Breast epithelium (tissue), 4 donors: ENCODE data around the gene LRRC74A. TPM values are rescaled to one million over a fixed set of nuclear protein-coding genes. Genes with fewer than 3 reads are reported as not detected.
A peak's percentile ranks its signal among the peaks of the same experiment; 100 is the strongest.

ENCODE experiments used
- DNase-seq, 2 donors: peaks; one replicate each; pipeline ENCODE4 v3.0.0-alpha.2; 2019; ENCODE audit warnings: low spot score in 2 of 2
- H3K27ac ChIP-seq, 2 donors: fragments of 200-600 bp; sonication (generic) in 1 of 2; one replicate each; pipeline ENCODE4 v1.5.1; 2016 to 2019; ENCODE audit warnings: mild to moderate bottlenecking in 1 of 2
- H3K27me3 ChIP-seq, 2 donors: fragments of 200-600 bp; sonication (generic) in 1 of 2; one replicate each; pipeline versions ENCODE4 v1.5.1 to v1.6.0; 2017 to 2019; ENCODE audit warnings: control low read depth in 1 of 2, mild to moderate bottlenecking in 1 of 2
- H3K36me3 ChIP-seq: fragments of 200-600 bp; one replicate; pipeline ENCODE4 v1.5.1; 2019
- H3K4me1 ChIP-seq, 2 donors: fragments of 200-600 bp; sonication (generic); one replicate each; pipeline ENCODE4 v1.5.1; 2016 to 2019; ENCODE audit warnings: control low read depth in 1 of 2
- H3K4me3 ChIP-seq, 3 donors: fragments of 200-600 bp; sonication (generic); 1 replicate in 2 of 3; 2 replicates in 1 of 3; pipeline ENCODE4 v1.5.1; 2016 to 2019; ENCODE audit warnings: mild to moderate bottlenecking in 3 of 3, moderate library complexity in 2 of 3
- H3K9me3 ChIP-seq, 2 donors: fragments of 200-600 bp; sonication (generic) in 1 of 2; one replicate each; pipeline ENCODE4 v1.5.1; 2016 to 2019; ENCODE audit warnings: control low read depth in 1 of 2
- CTCF ChIP-seq, 3 donors: fragments of 450-650 bp; IDR thresholded peaks; one replicate each; pipeline ENCODE4 v1.5.1; 2016 to 2017; ENCODE audit warnings: antibody characterized with exemption in 3 of 3, mild to moderate bottlenecking in 3 of 3, moderate library complexity in 3 of 3
- POLR2A ChIP-seq: fragments of 450-650 bp; IDR thresholded peaks from one replicate; pipeline ENCODE4 v1.6.1; 2016; ENCODE audit warnings: antibody characterized with exemption, mild to moderate bottlenecking, moderate library complexity
- POLR2AphosphoS5 ChIP-seq, 3 donors: sonication (generic); formaldehyde crosslinking; IDR thresholded peaks; one replicate each; pipeline ENCODE4 v1.6.1; 2017; ENCODE audit warnings: antibody characterized with exemption in 3 of 3
- intact Hi-C: fragments of 100-400 bp; cut with DNase I; formaldehyde crosslinking; loops from one replicate; pipeline ENCODE4 v1.15.1; 2023; ENCODE audit warnings: low total_unique reads
- total RNA-seq, 3 donors: library from RNA; depleted of rRNA; stranded (reverse); fragments of >200 nt; gene quantifications; one replicate each; pipeline ENCODE4 v1.1.0, GENCODE V29; 2016

The LRRC74A gene
- total RNA-seq, 3 donors from 2014 or later = not detected

GRCh38 chr14:76832503-76832988 lies 6.3 kb downstream of the LRRC74A start:
- H3K4me3 ChIP-seq = no peak overlapping the region
- H3K27me3 ChIP-seq = no peaks in the 10 kb centered on the region
- DNase-seq = no peak
- TF ChIP-seq POLR2AphosphoS5 (IDR thresholded peaks at IDR 0.05) (peak in 1 of 3 donors; percentile 15), POLR2A (no peak)
- intact Hi-C loops = no loop called here
- H3K27ac ChIP-seq = no peak overlapping the region
- no peaks in the 10 kb centered on the region for H3K36me3 ChIP-seq
- H3K4me1 ChIP-seq = peaks cover 0 to 14% of the 10 kb centered on the region in 2 donors
- no peaks in the 10 kb centered on the region for H3K9me3 ChIP-seq

- DNase-seq = no peak
- TF ChIP-seq POLR2A = no peak
- intact Hi-C loops = no loop called here
- Histone ChIP-seq H3K27me3 (no peaks in the 10 kb centered on the region), H3K9me3 (no peaks in the 10 kb centered on the region), H3K36me3 (no peaks in the 10 kb centered on the region), H3K4me1 (peaks cover 0 to 14% of the 10 kb centered on the region in 2 donors), H3K27ac (no peak overlapping the region), H3K4me3 (no peak overlapping the region)
These were observed 6.8 kb downstream of the LRRC74A start for GRCh38 chr14:76833011-76833410.

GRCh38 chr14:76834241-76834661 lies 8.0 kb downstream of the LRRC74A start:
- H3K4me3 ChIP-seq = no peak overlapping the region
- H3K9me3 ChIP-seq = no peaks in the 10 kb centered on the region
- intact Hi-C loops = no loop called here
- H3K27me3 ChIP-seq = no peaks in the 10 kb centered on the region
- H3K36me3 ChIP-seq = no peaks in the 10 kb centered on the region
- TF ChIP-seq POLR2A (no peak), POLR2AphosphoS5 (IDR thresholded peaks at IDR 0.05) (no peak), CTCF (IDR thresholded peaks at IDR 0.05) (no peak)
- DNase-seq = no peak
- no peak overlapping the region for H3K27ac ChIP-seq
- H3K4me1 ChIP-seq = peaks cover 0 to 7% of the 10 kb centered on the region in 2 donors

GRCh38 chr14:76836029-76836630 lies 9.9 kb downstream of the LRRC74A start:
- H3K27ac ChIP-seq = no peak overlapping the region
- TF ChIP-seq CTCF (IDR thresholded peaks at IDR 0.05) (no peak), POLR2A (no peak), POLR2AphosphoS5 (IDR thresholded peaks at IDR 0.05) (no peak)

GRCh38 chr14:76837524-76837923 lies 11.3 kb downstream of the LRRC74A start:
- Histone ChIP-seq H3K9me3 (no peaks in the 10 kb centered on the region), H3K27ac (no peak overlapping the region), H3K36me3 (no peaks in the 10 kb centered on the region), H3K27me3 (no peaks in the 10 kb centered on the region), H3K4me3 (no peak overlapping the region), H3K4me1 (no peaks in the 10 kb centered on the region)
- no peak for DNase-seq
- TF ChIP-seq POLR2A (no peak), CTCF (IDR thresholded peaks at IDR 0.05) (no peak), POLR2AphosphoS5 (IDR thresholded peaks at IDR 0.05) (no peak)
- intact Hi-C loops = no loop called here

More at GRCh38 chr14:76836029-76836630, 9.9 kb downstream of the LRRC74A start:
- Histone ChIP-seq H3K36me3 (no peaks in the 10 kb centered on the region), H3K4me1 (no peaks in the 10 kb centered on the region), H3K27me3 (no peaks in the 10 kb centered on the region), H3K4me3 (no peak overlapping the region), H3K9me3 (no peaks in the 10 kb centered on the region)
- intact Hi-C loops = no loop called here
- DNase-seq = peak in 1 of 2 donors; percentile 47

DNA sequence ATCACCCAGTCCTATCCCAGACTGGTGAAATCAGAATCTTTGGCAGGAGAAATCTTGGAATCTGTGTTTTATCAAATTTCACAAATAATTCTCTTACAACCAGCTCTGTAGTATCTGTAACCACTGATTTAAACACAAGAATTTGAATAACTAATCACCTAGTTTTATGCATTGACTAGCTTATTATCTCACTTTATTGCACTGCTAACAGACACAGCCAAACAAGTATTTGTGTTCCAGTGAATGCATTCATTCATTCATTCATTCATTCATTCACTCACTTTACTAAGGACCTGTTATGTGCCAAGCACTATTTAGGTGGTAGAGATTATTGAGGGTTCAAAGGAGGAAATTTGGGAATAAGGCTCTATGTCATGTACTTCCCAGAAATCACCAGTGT lies 16.2 kb downstream of the LRRC74A start:
- Histone ChIP-seq H3K4me1 (no peaks in the 10 kb centered on the region), H3K9me3 (no peaks in the 10 kb centered on the region), H3K27me3 (no peaks in the 10 kb centered on the region), H3K4me3 (no peak overlapping the region), H3K36me3 (no peaks in the 10 kb centered on the region), H3K27ac (no peak overlapping the region)
- intact Hi-C loops = no loop called here
- DNase-seq = no peak
- no peak for TF ChIP-seq CTCF (IDR thresholded peaks at IDR 0.05)
- TF ChIP-seq POLR2A = no peak
- TF ChIP-seq POLR2AphosphoS5 (IDR thresholded peaks at IDR 0.05) = no peak
